Astrocyte (in vitro differentiated cells and primary cell): ENCODE results near the gene IGFBP2. TPM values are rescaled to one million over a fixed set of nuclear protein-coding genes. Genes with fewer than 3 reads are reported as not detected.

Source experiments
- DNase-seq: peaks from one replicate; pipeline ENCODE4 v3.0.0-alpha.2; 2010; ENCODE audit warnings: low read depth
- FAIRE-seq: peaks from 2 replicates; lab custom pipeline; 2011; peaks lifted over from hg19 to GRCh38; lab: Jason Lieb, UNC
- H2AFZ ChIP-seq: 2 replicates; pipeline ENCODE4 v1.6.0; 2012; ENCODE audit warnings: low read depth, low read length, inconsistent platforms
- H3K27ac ChIP-seq: 2 replicates; pipeline ENCODE4 v1.5.1; 2011; ENCODE audit warnings: low read depth, low read length, inconsistent platforms
- H3K27me3 ChIP-seq: 2 replicates; pipeline ENCODE4 v1.6.0; 2011; ENCODE audit warnings: low read length, inconsistent platforms; ENCODE audit not compliant: insufficient read depth
- H3K36me3 ChIP-seq: 2 replicates; pipeline ENCODE4 v1.5.1; 2011; ENCODE audit warnings: low read length, inconsistent platforms; ENCODE audit not compliant: insufficient read depth
- H3K4me1 ChIP-seq: 2 replicates; pipeline ENCODE4 v1.5.1; 2011; ENCODE audit warnings: low read length, inconsistent platforms; ENCODE audit not compliant: insufficient read depth
- H3K4me2 ChIP-seq: 2 replicates; pipeline ENCODE4 v1.6.0; 2012; ENCODE audit warnings: low read length, inconsistent platforms
- H3K4me3 ChIP-seq: 2 replicates; pipeline ENCODE4 v1.5.1; 2011; ENCODE audit warnings: low read depth, mild to moderate bottlenecking, low read length, inconsistent platforms; ENCODE audit not compliant: insufficient read depth
- H3K79me2 ChIP-seq: 2 replicates; pipeline ENCODE4 v1.6.0; 2012; ENCODE audit warnings: mild to moderate bottlenecking, low read length, inconsistent platforms; ENCODE audit not compliant: insufficient read depth
- H3K9ac ChIP-seq: 2 replicates; pipeline ENCODE4 v1.6.0; 2012; ENCODE audit warnings: mild to moderate bottlenecking, low read length, inconsistent platforms
- H3K9me3 ChIP-seq: 2 replicates; pipeline ENCODE4 v1.5.1; 2012; ENCODE audit warnings: low read depth, mild to moderate bottlenecking, low read length, inconsistent platforms; ENCODE audit not compliant: insufficient read depth
- H4K20me1 ChIP-seq: 2 replicates; pipeline ENCODE4 v1.6.0; 2012; ENCODE audit warnings: low read length, inconsistent platforms; ENCODE audit not compliant: insufficient read depth
- H3K27ac Mint-ChIP-seq: one replicate; pipeline ENCODE4 v1.8.0; 2021; ENCODE audit warnings: mild to moderate bottlenecking, mixed read lengths; ENCODE audit not compliant: unreplicated experiment
- H3K27me3 Mint-ChIP-seq: one replicate; pipeline ENCODE4 v1.8.0; 2021; ENCODE audit warnings: low read depth, mixed read lengths; ENCODE audit not compliant: unreplicated experiment
- H3K36me3 Mint-ChIP-seq: one replicate; pipeline ENCODE4 v1.8.0; 2021; ENCODE audit warnings: low read depth, mixed read lengths; ENCODE audit not compliant: unreplicated experiment
- H3K4me1 Mint-ChIP-seq: one replicate; pipeline ENCODE4 v1.8.0; 2021; ENCODE audit warnings: low read depth, mixed read lengths; ENCODE audit not compliant: unreplicated experiment
- H3K4me3 Mint-ChIP-seq: one replicate; pipeline ENCODE4 v1.8.0; 2021; ENCODE audit warnings: mild to moderate bottlenecking, moderate library complexity, mixed read lengths; ENCODE audit not compliant: unreplicated experiment
- H3K9me3 Mint-ChIP-seq: one replicate; pipeline ENCODE4 v1.8.0; 2021; ENCODE audit warnings: mild to moderate bottlenecking, mixed read lengths; ENCODE audit not compliant: unreplicated experiment
- EZH2 ChIP-seq: IDR thresholded peaks from 2 replicates; pipeline ENCODE4 v1.6.1; 2012; ENCODE audit warnings: mild to moderate bottlenecking, low read length, inconsistent platforms; ENCODE audit not compliant: insufficient read depth
- total RNA-seq: library from RNA; stranded (reverse); gene quantifications from 2 replicates; pipeline ENCODE4 v1.2.1, GENCODE V29; 2021
- TF ChIP-seq, protein P1 (sequence below): IDR thresholded peaks from 2 replicates; pipeline ENCODE4 v1.5.1; 2011; ENCODE audit warnings: low read depth, mild to moderate bottlenecking, inconsistent platforms, low read length, moderate library complexity; ENCODE audit not compliant: insufficient read depth

Gene IGFBP2
- total RNA-seq, 1 donor from 2014 or later: 944 TPM

DNA sequence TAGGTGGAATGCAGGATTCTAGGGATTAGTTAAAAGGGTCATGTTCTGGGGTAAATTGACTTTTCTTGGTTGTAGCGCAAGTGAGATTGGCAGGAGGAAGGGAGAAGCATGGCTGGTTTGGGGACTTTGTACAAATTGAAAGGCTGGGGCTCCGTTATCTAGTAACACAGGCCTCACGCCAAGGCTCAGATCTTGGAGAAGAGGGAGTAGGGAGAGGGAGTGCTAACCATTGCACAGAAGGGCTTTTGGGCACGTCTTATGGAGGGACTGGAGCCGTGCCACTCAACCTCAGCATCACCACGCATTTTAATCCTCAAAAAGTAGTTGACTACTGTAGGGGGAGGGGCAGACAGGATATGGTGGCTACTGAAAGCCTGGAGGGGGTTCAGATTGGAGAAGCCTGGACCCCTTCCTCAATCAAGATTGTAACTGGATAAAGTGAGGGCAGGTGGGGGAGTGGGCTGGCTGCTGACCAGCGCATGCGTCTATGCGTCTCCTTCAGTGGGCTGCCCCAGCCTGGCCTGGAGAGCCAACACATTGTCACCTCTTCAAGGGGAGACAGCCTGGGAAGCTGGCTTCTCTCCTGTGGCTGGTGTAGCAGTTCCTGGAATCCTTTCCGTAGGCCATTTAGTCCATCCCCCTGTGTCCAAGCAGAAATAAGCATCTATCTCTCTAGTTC lies 47.9 kb downstream of the IGFBP2 start:
- TF ChIP-seq EZH2: no peak
- TF ChIP-seq, protein P1, sequence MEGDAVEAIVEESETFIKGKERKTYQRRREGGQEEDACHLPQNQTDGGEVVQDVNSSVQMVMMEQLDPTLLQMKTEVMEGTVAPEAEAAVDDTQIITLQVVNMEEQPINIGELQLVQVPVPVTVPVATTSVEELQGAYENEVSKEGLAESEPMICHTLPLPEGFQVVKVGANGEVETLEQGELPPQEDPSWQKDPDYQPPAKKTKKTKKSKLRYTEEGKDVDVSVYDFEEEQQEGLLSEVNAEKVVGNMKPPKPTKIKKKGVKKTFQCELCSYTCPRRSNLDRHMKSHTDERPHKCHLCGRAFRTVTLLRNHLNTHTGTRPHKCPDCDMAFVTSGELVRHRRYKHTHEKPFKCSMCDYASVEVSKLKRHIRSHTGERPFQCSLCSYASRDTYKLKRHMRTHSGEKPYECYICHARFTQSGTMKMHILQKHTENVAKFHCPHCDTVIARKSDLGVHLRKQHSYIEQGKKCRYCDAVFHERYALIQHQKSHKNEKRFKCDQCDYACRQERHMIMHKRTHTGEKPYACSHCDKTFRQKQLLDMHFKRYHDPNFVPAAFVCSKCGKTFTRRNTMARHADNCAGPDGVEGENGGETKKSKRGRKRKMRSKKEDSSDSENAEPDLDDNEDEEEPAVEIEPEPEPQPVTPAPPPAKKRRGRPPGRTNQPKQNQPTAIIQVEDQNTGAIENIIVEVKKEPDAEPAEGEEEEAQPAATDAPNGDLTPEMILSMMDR: no peak
- no peak overlapping the region for H3K9ac ChIP-seq
- Mint-ChIP-seq H3K4me3 (no peak overlapping the region), H3K9me3 (peaks cover 2% of the 10 kb centered on the region), H3K4me1 (peaks cover 49% of the 10 kb centered on the region), H3K27me3 (no peaks in the 10 kb centered on the region), H3K27ac (no peak overlapping the region), H3K36me3 (peaks cover 17% of the 10 kb centered on the region)
- H3K27me3 ChIP-seq: no peaks in the 10 kb centered on the region
- peaks cover 69% of the 10 kb centered on the region for H4K20me1 ChIP-seq
- H3K4me3 ChIP-seq: no peak overlapping the region
- H3K4me2 ChIP-seq: no peak overlapping the region
- H2AFZ ChIP-seq: no peak overlapping the region
- no peak for DNase-seq
- H3K27ac ChIP-seq: no peak overlapping the region
- peaks cover 5% of the 10 kb centered on the region for H3K79me2 ChIP-seq
- no peaks in the 10 kb centered on the region for H3K9me3 ChIP-seq
- H3K4me1 ChIP-seq: peaks cover 10% of the 10 kb centered on the region
- H3K36me3 ChIP-seq: peaks cover 19% of the 10 kb centered on the region
- FAIRE-seq: no peak

- Mint-ChIP-seq H3K36me3 (peaks cover 15% of the 10 kb centered on the region), H3K27ac (peak overlapping the region; percentile 85)
- no peak overlapping the region for H3K27ac ChIP-seq
Observed at GRCh38 chr2:216681683-216682082, 48.5 kb downstream of the IGFBP2 start.

More at GRCh38 chr2:216681683-216682082, 48.5 kb downstream of the IGFBP2 start:
- Mint-ChIP-seq H3K9me3 (peaks cover 2% of the 10 kb centered on the region), H3K4me3 (no peak overlapping the region), H3K27me3 (no peaks in the 10 kb centered on the region), H3K4me1 (peaks cover 51% of the 10 kb centered on the region)
- Histone ChIP-seq H4K20me1 (peaks cover 73% of the 10 kb centered on the region), H2AFZ (no peak overlapping the region), H3K79me2 (peaks cover 5% of the 10 kb centered on the region), H3K4me2 (peak overlapping the region; percentile 60), H3K9me3 (no peaks in the 10 kb centered on the region), H3K9ac (no peak overlapping the region), H3K4me1 (peaks cover 10% of the 10 kb centered on the region), H3K27me3 (no peaks in the 10 kb centered on the region), H3K36me3 (peaks cover 19% of the 10 kb centered on the region), H3K4me3 (no peak overlapping the region)
- FAIRE-seq: no peak
- no peak for DNase-seq
- TF ChIP-seq, protein P1: no peak
- no peak for TF ChIP-seq EZH2
